ENCODE data around the gene PEX16. TPM values are rescaled to one million over a fixed set of nuclear protein-coding genes. Genes with fewer than 3 reads are reported as not detected.

PEX16 gene
- 16.0 to 20.4 TPM (median 18.7 TPM) in 5 replicates for total RNA-seq (2022; extraction: Qiagen RNA extraction)

GRCh38 chr11:45917623-45918330 is at the start of gene PEX16:
PEX16 (minus strand) TSS chr11:45917877; CDS start chr11:45917811, 66 bp downstream.

GRCh38 chr11:45922425-45923082 is 4.9 kb upstream of the PEX16 start, which contains the start of gene LARGE2:
LARGE2 (plus strand) TSS chr11:45922656; CDS start chr11:45922883, 227 bp downstream.

GRCh38 chr11:45906965-45907611 is 10.6 kb downstream of the PEX16 start, which contains the start of gene FREY1:
FREY1 (minus strand) TSS chr11:45907271; CDS start chr11:45907245, 26 bp downstream.

GRCh38 chr11:45885274-45885920 is 32.3 kb downstream of the PEX16 start, which contains the start of gene MAPK8IP1:
MAPK8IP1 (plus strand) TSS chr11:45885651; CDS start chr11:45885821, 170 bp downstream.

Other genes starting within 250 kb of the PEX16 start
- 29.7 to 33.0 TPM (median 31.4 TPM) in 5 replicates for gene SLC35C1, start 112.7 kb downstream of the PEX16 start, total RNA-seq (2022; extraction: Qiagen RNA extraction)
- 3.8 to 4.6 TPM (median 4.4 TPM) in 5 replicates for gene CRY2, start 70.4 kb downstream of the PEX16 start, total RNA-seq (2022; extraction: Qiagen RNA extraction)
- 5.4 to 6.3 TPM (median 6.0 TPM) in 5 replicates for gene MAPK8IP1, start 32.2 kb downstream of the PEX16 start, total RNA-seq (2022; extraction: Qiagen RNA extraction)
- gene FREY1, start 10.6 kb downstream of the PEX16 start, total RNA-seq (2022; extraction: Qiagen RNA extraction), result 0.29 to 0.59 TPM (median 0.32 TPM) in 5 replicates
- gene LARGE2, start 4.8 kb upstream of the PEX16 start, total RNA-seq (2022; extraction: Qiagen RNA extraction), result 1.9 to 3.5 TPM (median 2.3 TPM) in 5 replicates
- gene PHF21A, start 203.6 kb upstream of the PEX16 start, total RNA-seq (2022; extraction: Qiagen RNA extraction), result 9.0 to 10.6 TPM (median 9.9 TPM) in 5 replicates

All from A549 treated with Hydrocortisone at 1 μM for 4 hours (cell line).